Bronchial epithelial cell (primary cell): ENCODE measurements around the gene ELP6. TPM values are rescaled to one million over a fixed set of nuclear protein-coding genes. Genes with fewer than 3 reads are reported as not detected.
A peak's percentile ranks its signal among the peaks of the same experiment; 100 is the strongest.

ENCODE experiments used
- DNase-seq: peaks from one replicate; pipeline ENCODE4 v3.0.0-alpha.2; 2010; ENCODE audit warnings: low read depth
- FAIRE-seq: peaks from 2 replicates; lab custom pipeline; 2011; peaks lifted over from hg19 to GRCh38; lab: Jason Lieb, UNC
- H3K27me3 ChIP-seq: 2 replicates; pipeline ENCODE4 v1.5.1; 2011; ENCODE audit warnings: low read length; ENCODE audit not compliant: control insufficient read depth, insufficient read depth
- H3K36me3 ChIP-seq: 2 replicates; pipeline ENCODE4 v1.5.1; 2011; ENCODE audit warnings: low read length; ENCODE audit not compliant: control insufficient read depth, insufficient read depth
- H3K4me3 ChIP-seq: 2 replicates; pipeline ENCODE4 v1.5.1; 2011; ENCODE audit warnings: mild to moderate bottlenecking, low read depth, low read length, control low read depth
- CTCF ChIP-seq: IDR thresholded peaks from 2 replicates; pipeline ENCODE4 v1.5.1; 2011; ENCODE audit warnings: mild to moderate bottlenecking, moderate library complexity, low read length, control low read depth, inconsistent platforms; ENCODE audit not compliant: insufficient read depth, severe bottlenecking
- total RNA-seq: library from RNA; depleted of rRNA; stranded (reverse); fragments of >200 nt; gene quantifications from 2 replicates; pipeline ENCODE4 v1.2.1, GENCODE V29; 2014

The ELP6 gene
- total RNA-seq, 1 donor from 2014 or later, result 27.4 TPM

- peak; percentile 90 for DNase-seq
- no peak for FAIRE-seq
- Histone ChIP-seq H3K4me3 (no peak overlapping the region), H3K27me3 (no peaks in the 10 kb centered on the region), H3K36me3 (no peaks in the 10 kb centered on the region)
- no peak for TF ChIP-seq CTCF
Observed at GRCh38 chr3:47533481-47533880, 20.0 kb upstream of the ELP6 start.

- H3K4me3 ChIP-seq, result no peak overlapping the region
- no peaks in the 10 kb centered on the region for H3K27me3 ChIP-seq
- FAIRE-seq (no peak), DNase-seq (peak; percentile 79)
- TF ChIP-seq CTCF, result no peak
- no peaks in the 10 kb centered on the region for H3K36me3 ChIP-seq
Observed at GRCh38 chr3:47527952-47528725, 14.6 kb upstream of the ELP6 start.

- DNase-seq, result no peak
- Histone ChIP-seq H3K27me3 (no peaks in the 10 kb centered on the region), H3K36me3 (no peaks in the 10 kb centered on the region), H3K4me3 (no peak overlapping the region)
- no peak for FAIRE-seq
- TF ChIP-seq CTCF, result no peak
Observed at GRCh38 chr3:47525617-47526016, 12.1 kb upstream of the ELP6 start.

GRCh38 chr3:47523310-47524073 is 10.0 kb upstream of the ELP6 start:
- TF ChIP-seq CTCF, result no peak
- DNase-seq, result peak; percentile 9
- H3K4me3 ChIP-seq, result no peak overlapping the region
- no peaks in the 10 kb centered on the region for H3K27me3 ChIP-seq
- no peak for FAIRE-seq
- no peaks in the 10 kb centered on the region for H3K36me3 ChIP-seq

- Histone ChIP-seq H3K4me3 (no peak overlapping the region), H3K36me3 (no peaks in the 10 kb centered on the region), H3K27me3 (no peaks in the 10 kb centered on the region)
- DNase-seq (peak; percentile 74), FAIRE-seq (peak; percentile 88)
- peak; percentile 95 for TF ChIP-seq CTCF
Observed at GRCh38 chr3:47522082-47522987, 8.8 kb upstream of the ELP6 start.
